BJ (cell line): ENCODE results near the gene INSR. TPM values are rescaled to one million over a fixed set of nuclear protein-coding genes. Genes with fewer than 3 reads are reported as not detected.

Experiments used
- CTCF ChIA-PET: fragments of 350-600 bp; formaldehyde crosslinking; extraction: SDS; loops from one replicate; lab custom pipeline; 2021; ENCODE audit warnings: antibody characterized with exemption, inconsistent platforms; lab: Yijun Ruan, JAX
- POLR2A ChIA-PET: fragments of 300-600 bp; sonication (Branson Sonifier 250); formaldehyde crosslinking; extraction: SDS; loops from one replicate; lab custom pipeline; 2021; ENCODE audit warnings: antibody characterized with exemption; lab: Charles Lee
- DNase-seq: peaks from one replicate; pipeline ENCODE4 v3.0.0-alpha.2; 2011; ENCODE audit warnings: low read depth
- H3K27me3 ChIP-seq: 2 replicates; pipeline ENCODE4 v1.6.0; 2011; ENCODE audit warnings: low read length; ENCODE audit not compliant: control insufficient read depth, insufficient read depth
- H3K36me3 ChIP-seq: 2 replicates; pipeline ENCODE4 v1.5.1; 2011; ENCODE audit warnings: low read length; ENCODE audit not compliant: control insufficient read depth, insufficient read depth
- H3K4me3 ChIP-seq: 2 replicates; pipeline ENCODE4 v1.5.1; 2011; ENCODE audit warnings: low read depth, mild to moderate bottlenecking, control low read depth, low read length
- polyA plus RNA-seq: library from polyadenylated mRNA; depleted of rRNA; stranded (reverse); fragments of >200 nt; gene quantifications from 2 replicates; pipeline ENCODE4 v1.2.3, GENCODE V29; 2011
- TF ChIP-seq, protein P1 (sequence below): IDR thresholded peaks from 2 replicates; pipeline ENCODE4 v1.5.1; 2011; ENCODE audit warnings: low read depth, mild to moderate bottlenecking, control low read depth, inconsistent platforms, low read length, moderate library complexity; ENCODE audit not compliant: insufficient read depth

INSR gene
- polyA plus RNA-seq, 1 experiment = 5.7 TPM

DNA sequence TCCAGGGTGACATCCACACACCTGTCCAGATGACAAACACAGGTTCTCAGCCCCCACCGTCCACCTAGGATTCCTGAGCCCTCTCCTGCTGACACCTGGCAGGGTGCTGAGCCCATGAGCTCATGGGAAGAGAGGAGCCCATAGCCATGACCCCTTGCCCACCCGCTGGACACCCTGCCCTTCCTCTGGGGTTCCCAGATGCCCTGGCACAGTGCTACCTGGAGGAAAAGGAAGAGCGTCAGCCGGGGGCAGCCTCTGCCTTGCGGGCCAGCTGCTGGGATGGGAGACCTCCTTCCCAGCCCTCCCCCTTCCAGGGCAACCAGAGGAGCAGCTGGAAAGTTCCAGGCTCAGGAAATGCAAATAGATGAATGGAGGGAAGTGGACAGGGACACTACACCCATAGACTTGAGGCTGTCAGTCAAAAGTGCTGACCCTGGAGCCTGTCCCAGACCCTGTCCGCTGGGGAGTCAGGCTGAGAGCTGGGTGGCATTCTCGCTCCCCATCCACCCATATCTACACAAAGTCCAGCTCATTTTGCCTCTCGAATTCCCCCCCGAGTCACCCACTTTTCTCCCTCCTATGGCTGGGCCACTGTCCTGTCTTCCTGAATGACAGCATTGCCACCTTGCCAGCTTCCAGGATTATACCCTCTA lies 42.2 kb upstream of the INSR start:
- Histone ChIP-seq H3K4me3 (no peak overlapping the region), H3K36me3 (no peaks in the 10 kb centered on the region), H3K27me3 (no peaks in the 10 kb centered on the region; the same call in 1 of the 2 replicates)
- DNase-seq = no peak
- TF ChIP-seq, protein P1, sequence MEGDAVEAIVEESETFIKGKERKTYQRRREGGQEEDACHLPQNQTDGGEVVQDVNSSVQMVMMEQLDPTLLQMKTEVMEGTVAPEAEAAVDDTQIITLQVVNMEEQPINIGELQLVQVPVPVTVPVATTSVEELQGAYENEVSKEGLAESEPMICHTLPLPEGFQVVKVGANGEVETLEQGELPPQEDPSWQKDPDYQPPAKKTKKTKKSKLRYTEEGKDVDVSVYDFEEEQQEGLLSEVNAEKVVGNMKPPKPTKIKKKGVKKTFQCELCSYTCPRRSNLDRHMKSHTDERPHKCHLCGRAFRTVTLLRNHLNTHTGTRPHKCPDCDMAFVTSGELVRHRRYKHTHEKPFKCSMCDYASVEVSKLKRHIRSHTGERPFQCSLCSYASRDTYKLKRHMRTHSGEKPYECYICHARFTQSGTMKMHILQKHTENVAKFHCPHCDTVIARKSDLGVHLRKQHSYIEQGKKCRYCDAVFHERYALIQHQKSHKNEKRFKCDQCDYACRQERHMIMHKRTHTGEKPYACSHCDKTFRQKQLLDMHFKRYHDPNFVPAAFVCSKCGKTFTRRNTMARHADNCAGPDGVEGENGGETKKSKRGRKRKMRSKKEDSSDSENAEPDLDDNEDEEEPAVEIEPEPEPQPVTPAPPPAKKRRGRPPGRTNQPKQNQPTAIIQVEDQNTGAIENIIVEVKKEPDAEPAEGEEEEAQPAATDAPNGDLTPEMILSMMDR = no peak
- ChIA-PET CTCF (interaction anchor here (0.6 to 1.6 kb wide), 3 partner anchors 187 to 237 kb away, joined by 3 to 9 read pairs (median 4); no protein-coding TSS in a partner anchor), POLR2A (no interaction called here)

GRCh38 chr19:7333198-7334118 lies 39.2 kb upstream of the INSR start:
- Histone ChIP-seq H3K27me3 (no peaks in the 10 kb centered on the region; the same call in 1 of the 2 replicates), H3K4me3 (no peak overlapping the region), H3K36me3 (no peaks in the 10 kb centered on the region)
- TF ChIP-seq, protein P1 = no peak
- CTCF ChIA-PET = interaction anchor here (0.7 kb wide), 1 partner anchor 234 kb away, joined by 4 read pairs; no protein-coding TSS in a partner anchor
- POLR2A ChIA-PET = no interaction called here
- DNase-seq = no peak

DNA sequence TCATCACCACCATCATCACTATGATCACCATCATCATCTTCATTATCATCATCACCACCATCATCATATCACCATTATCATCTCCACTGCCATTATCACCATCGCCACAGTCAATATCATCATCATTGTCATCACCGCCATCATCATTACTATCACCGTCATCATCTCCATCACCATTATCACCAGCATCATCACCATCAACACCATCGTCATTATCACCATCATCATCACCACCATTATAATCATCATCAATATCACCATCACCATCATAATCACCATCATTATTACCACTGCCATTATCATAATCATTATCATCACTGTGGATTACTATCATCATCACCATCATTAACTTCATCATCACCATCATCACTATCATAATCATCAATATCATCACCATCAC lies 37.2 kb upstream of the INSR start:
- DNase-seq = no peak
- TF ChIP-seq, protein P1 = no peak
- H3K4me3 ChIP-seq = no peak overlapping the region
- ChIA-PET POLR2A (no interaction called here), CTCF (interaction anchor here (0.6 to 1.4 kb wide), 2 partner anchors 8 to 57 kb away, joined by 3 to 7 read pairs; no protein-coding TSS in a partner anchor)
- H3K27me3 ChIP-seq = no peaks in the 10 kb centered on the region
- no peaks in the 10 kb centered on the region for H3K36me3 ChIP-seq

DNA sequence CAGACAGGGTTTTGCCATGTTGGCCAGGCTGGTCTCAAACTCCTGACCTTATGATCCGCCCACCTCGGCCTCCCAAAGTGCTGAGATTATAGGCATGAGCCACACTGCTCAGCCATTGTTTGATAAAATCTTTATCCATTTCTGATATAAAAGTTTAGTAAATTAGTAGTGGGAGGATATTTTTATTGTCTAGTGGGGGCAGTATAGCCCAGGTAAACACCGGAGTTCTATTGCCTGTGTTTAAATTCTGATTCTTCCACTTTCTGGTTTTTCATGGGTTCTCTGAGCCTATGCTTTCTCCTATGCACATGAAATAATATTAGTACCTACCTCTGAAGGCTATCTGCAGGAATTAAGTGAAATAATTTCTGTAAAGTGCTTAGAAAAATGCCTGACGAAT lies 34.4 kb upstream of the INSR start:
- Histone ChIP-seq H3K27me3 (no peaks in the 10 kb centered on the region), H3K4me3 (no peak overlapping the region), H3K36me3 (no peaks in the 10 kb centered on the region)
- DNase-seq = no peak
- POLR2A ChIA-PET = no interaction called here
- TF ChIP-seq, protein P1 = no peak
- CTCF ChIA-PET = interaction anchor here (1.3 kb wide), 1 partner anchor 13 kb away, joined by 4 read pairs; no protein-coding TSS in a partner anchor

- no peaks in the 10 kb centered on the region for H3K27me3 ChIP-seq
- TF ChIP-seq, protein P1 = no peak
- CTCF ChIA-PET = interaction anchor here (1.0 kb wide), 1 partner anchor 23 kb away, joined by 3 read pairs; no protein-coding TSS in a partner anchor
Measured at GRCh38 chr19:7327802-7328201, 33.6 kb upstream of the INSR start.

More at GRCh38 chr19:7327802-7328201, 33.6 kb upstream of the INSR start:
- POLR2A ChIA-PET = no interaction called here
- no peak for DNase-seq
- H3K36me3 ChIP-seq = no peaks in the 10 kb centered on the region
- H3K4me3 ChIP-seq = no peak overlapping the region
